GM12864 (cell line): ENCODE measurements around the gene RALY.

Source experiments
- DNase-seq: peaks from one replicate; pipeline ENCODE4 v3.0.0-alpha.2; 2011; ENCODE audit warnings: low read depth
- H3K4me3 ChIP-seq: 2 replicates; pipeline ENCODE4 v1.5.1; 2011; ENCODE audit warnings: mild to moderate bottlenecking, low read depth, low read length, control low read depth
- TF ChIP-seq, protein P1 (sequence below): IDR thresholded peaks from 2 replicates; pipeline ENCODE4 v1.5.1; 2011; ENCODE audit warnings: low read depth, mild to moderate bottlenecking, moderate library complexity, low read length, control low read depth, inconsistent platforms; ENCODE audit errors: missing control alignments

Gene RALY

GRCh38 chr20:34052414-34052813, 58.7 kb downstream of the RALY start:
- H3K4me3 ChIP-seq = no peak overlapping the region
- TF ChIP-seq, protein P1, sequence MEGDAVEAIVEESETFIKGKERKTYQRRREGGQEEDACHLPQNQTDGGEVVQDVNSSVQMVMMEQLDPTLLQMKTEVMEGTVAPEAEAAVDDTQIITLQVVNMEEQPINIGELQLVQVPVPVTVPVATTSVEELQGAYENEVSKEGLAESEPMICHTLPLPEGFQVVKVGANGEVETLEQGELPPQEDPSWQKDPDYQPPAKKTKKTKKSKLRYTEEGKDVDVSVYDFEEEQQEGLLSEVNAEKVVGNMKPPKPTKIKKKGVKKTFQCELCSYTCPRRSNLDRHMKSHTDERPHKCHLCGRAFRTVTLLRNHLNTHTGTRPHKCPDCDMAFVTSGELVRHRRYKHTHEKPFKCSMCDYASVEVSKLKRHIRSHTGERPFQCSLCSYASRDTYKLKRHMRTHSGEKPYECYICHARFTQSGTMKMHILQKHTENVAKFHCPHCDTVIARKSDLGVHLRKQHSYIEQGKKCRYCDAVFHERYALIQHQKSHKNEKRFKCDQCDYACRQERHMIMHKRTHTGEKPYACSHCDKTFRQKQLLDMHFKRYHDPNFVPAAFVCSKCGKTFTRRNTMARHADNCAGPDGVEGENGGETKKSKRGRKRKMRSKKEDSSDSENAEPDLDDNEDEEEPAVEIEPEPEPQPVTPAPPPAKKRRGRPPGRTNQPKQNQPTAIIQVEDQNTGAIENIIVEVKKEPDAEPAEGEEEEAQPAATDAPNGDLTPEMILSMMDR = no peak
- DNase-seq = no peak

GRCh38 chr20:34055290-34055689, 61.6 kb downstream of the RALY start:
- TF ChIP-seq, protein P1 = no peak
- H3K4me3 ChIP-seq = no peak overlapping the region
- DNase-seq = no peak

GRCh38 chr20:34058831-34059230, 65.1 kb downstream of the RALY start:
- DNase-seq = no peak
- TF ChIP-seq, protein P1 = no peak
- no peak overlapping the region for H3K4me3 ChIP-seq

DNA sequence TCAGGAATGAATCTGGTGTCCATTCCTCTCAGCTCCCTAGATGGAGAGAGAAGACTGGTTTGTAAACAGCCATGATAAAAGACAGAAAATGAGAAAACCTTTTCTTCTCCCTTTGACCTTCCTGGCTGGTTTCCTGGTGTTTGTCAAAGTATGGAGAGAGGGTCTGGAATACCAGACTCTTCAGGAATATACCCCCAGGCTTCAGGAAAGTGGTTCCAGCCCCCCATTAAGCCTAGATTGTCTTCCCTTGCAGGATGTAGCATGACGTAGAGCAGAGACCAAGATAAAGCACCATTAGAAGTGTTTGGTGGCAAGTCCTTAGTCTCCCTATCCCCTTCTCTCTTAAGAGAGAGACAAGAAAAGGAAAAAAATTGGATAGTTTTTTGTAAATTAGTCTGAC, 67.3 kb downstream of the RALY start:
- no peak for DNase-seq
- TF ChIP-seq, protein P1 = no peak
- no peak overlapping the region for H3K4me3 ChIP-seq

- no peak overlapping the region for H3K4me3 ChIP-seq
- peak; percentile 16 for DNase-seq
- TF ChIP-seq, protein P1 = no peak
Observed at GRCh38 chr20:34061695-34062094, 68.0 kb downstream of the RALY start.

DNA sequence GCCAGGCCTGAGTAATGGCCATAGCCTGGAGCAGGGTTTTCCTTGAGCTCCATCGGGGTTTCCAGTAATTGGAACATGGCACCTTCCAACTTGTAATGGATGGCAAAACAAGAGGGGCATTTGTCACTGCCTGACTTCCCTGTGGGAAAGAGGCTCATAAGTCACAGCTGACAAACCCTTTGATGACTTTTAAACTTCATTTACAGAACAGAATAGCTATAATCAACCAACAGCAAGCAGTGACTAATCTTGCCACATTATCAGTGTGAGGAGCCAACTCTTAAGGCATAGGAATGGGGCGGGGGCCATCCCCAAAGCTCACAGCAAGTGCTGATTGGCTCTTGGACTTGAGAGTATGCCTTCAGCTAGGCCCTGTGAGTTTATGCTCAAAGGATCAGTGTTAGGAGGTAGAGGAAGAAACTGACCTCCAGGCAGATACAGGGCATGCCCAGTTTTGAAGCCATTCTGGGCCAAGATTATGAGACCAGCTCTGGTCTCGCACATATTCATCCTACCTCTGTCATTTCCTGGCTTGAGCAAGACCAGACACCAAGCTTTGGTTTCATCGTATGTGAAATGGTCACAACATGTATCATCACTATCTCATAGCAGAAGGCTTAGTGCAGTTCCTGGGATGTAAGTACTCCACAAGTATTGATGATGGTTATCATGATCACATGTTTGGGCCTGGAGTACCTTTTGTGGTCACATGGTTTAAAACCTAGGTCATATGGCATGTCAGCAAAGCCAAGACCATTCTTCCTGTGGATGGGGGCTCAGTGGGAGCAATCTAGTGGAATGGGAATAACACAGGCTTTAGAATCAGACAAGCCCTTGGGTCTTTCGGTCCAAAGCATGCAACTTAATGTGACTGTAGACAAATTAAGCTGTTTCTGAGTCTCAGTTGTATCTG, 69.1 kb downstream of the RALY start:
- TF ChIP-seq, protein P1 = no peak
- no peak overlapping the region for H3K4me3 ChIP-seq
- no peak for DNase-seq

DNA sequence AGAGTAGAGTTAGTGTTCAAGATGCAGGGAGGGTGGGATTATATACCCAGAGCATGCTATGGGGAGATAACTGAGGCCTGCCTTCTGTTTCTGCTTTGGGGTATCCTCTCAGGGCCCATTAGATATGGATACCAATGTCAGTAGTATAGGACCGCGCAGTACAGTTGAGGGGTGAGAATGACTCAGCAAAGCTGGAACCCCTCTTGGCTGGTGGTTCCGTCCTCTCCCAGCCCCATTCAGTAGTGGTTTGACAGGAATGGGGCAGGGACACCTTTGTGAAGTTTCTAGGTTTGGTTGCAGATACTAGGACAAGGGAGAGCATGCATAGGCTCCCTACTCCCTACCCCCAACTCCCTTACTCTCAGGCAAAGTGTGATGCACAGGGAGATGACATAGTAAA, 70.6 kb downstream of the RALY start:
- no peak overlapping the region for H3K4me3 ChIP-seq
- TF ChIP-seq, protein P1 = no peak
- DNase-seq = no peak
